ENCODE measurements around the gene SAXO1.

GRCh38 chr9:18973348-18973747 lies 59.7 kb downstream of the SAXO1 start:
- TF ChIP-seq EZH2 (IDR thresholded peaks at IDR 0.05), result no peak
- no peak for TF ChIP-seq POLR2AphosphoS5 (IDR thresholded peaks at IDR 0.05; ENCODE audit: borderline replicate concordance, low read depth, low read length)
- no peak for TF ChIP-seq FOXP2 (optimal IDR thresholded peaks at IDR 0.05; ENCODE audit: control extremely low read depth, extremely low read length, insufficient read depth)
